GM19468 (cell line): Measurements from ENCODE around the gene CBX3.
"Not testable (repeated sequence)": the region's sequence is repeated elsewhere in the genome, so short reads cannot be mapped to it uniquely, and the experiment has no call there.

Experiments
- ATAC-seq: cut with Tn5 transposase; IDR thresholded peaks from one replicate; pipeline ENCODE4 v1.9.1; 2021; ENCODE audit warnings: mild to moderate bottlenecking, moderate library complexity, moderate number of reproducible peaks; ENCODE audit not compliant: unreplicated experiment; ENCODE audit errors: extremely low read depth

CBX3 gene

GRCh38 chr7:26186364-26187311 is 14.9 kb upstream of the CBX3 start:
- no peak for ATAC-seq

- no peak for ATAC-seq
These were observed 14.0 kb upstream of the CBX3 start for GRCh38 chr7:26187380-26188205.

- ATAC-seq: no peak
These were observed 13.2 kb upstream of the CBX3 start for GRCh38 chr7:26188206-26188956.

DNA sequence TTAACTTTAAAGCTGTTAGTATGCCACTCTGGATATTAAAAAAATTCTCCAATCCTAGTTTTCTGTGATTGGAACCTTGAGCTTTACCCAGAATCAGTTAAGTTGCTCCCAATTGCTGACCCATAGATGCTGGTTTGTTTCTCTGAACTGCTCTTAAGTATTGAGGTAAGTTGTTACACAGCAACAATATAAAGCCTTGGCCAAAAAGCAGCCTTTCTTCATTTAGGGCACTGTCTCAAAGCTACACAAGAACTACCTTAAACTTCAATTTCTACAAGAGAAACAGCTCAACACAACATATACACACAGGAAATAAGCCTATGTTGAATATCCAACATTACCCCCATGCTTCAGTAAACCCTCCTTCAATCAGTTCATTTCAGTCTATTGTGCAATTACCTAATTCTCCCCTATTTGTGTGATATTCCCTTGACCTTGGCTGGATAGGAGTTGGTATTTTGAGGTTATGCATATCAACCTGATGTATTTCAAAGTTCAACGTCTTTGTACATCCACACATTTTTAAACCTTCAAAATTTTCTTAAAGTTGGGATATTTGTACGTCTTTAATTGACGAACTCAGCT is 12.5 kb upstream of the CBX3 start:
- ATAC-seq: no peak

GRCh38 chr7:26189697-26190096 is 11.8 kb upstream of the CBX3 start:
- ATAC-seq: no peak

- no peak for ATAC-seq
These were observed 11.1 kb upstream of the CBX3 start for GRCh38 chr7:26190417-26190869.

DNA sequence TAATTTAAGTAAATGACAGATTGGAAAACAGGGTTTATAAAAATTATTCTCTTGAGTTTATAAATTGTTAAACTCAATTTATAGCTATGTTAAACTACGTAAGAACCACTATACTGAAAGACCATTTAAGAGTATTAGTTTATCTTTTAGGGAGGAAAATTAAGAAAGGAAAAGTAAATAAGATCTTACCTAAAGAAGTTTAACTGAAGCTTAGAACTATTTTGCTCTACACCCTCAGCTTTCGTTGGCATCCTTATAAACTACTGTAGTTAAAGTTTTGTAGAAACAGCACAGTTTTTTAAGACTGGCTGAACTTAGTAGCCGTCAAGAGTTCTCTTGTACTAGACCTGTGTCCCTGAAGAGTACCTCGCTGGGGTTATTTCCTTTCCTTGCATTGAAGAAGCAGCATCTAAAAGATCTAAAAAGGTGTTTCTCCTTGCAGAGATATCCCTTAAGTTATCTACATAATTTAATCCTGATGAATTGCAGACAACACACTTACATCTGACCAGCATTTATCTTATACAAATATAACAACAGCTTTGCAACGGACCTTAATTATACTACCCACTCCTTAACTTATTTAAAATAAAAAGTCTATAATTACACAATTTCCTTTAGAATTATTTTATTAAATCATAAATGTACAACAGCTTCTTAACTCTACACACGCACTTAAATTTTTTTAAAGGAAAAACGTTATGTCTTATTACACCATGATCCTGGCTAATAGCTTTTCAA is 10.1 kb upstream of the CBX3 start:
- ATAC-seq: no peak

DNA sequence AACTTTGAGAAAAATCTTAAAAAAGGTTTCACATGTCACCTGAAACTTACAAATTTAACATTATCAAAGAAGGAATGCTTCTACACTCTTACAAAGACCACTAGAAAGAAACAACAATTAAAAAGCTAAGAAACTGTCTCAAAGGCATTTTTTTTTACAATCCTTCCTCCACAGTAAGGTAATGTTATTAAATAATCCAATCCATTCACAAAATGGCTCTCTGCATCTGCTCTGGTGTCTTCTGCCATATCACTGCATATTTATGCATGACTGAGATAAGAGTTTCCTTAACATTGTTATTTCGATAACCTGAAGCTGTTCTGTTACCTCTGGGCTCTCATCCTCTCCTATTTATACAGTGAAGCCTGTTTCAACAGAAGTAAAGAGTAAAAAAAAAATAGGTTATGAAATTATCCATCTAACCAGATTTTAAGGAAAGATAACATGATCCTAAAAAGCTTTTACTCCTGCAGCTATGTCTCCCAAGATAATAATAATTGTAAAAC is 9.5 kb upstream of the CBX3 start:
- no peak for ATAC-seq

DNA sequence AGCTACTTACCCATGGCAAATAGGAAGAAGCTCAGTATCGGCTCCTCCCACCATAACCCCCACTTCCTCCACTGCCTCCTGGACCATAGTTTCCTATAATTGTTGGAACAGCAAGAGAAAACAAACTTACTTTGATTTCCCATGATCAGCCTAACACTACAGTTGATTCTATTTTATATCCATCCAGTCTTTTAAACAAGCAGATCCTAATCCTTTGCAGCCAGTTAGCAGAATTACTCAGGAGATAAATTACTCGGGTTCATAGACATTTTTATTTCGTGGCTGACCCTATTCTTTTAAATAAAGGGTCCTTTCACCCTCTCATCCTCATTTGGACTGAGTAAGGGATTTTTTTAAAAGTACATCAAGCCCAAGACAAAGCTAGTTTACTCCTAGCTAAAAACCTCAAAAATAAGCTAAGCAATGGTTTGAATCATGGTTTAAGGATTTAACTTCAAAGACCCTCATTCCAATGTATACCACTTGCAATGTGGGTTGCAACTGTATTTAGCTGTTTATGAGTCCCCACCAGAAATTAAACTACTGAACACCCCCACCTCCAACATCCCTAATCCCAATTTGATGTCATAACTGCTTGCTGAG is 9.0 kb upstream of the CBX3 start:
- no peak for ATAC-seq

GRCh38 chr7:26193432-26194207 is 7.9 kb upstream of the CBX3 start:
- no peak for ATAC-seq

DNA sequence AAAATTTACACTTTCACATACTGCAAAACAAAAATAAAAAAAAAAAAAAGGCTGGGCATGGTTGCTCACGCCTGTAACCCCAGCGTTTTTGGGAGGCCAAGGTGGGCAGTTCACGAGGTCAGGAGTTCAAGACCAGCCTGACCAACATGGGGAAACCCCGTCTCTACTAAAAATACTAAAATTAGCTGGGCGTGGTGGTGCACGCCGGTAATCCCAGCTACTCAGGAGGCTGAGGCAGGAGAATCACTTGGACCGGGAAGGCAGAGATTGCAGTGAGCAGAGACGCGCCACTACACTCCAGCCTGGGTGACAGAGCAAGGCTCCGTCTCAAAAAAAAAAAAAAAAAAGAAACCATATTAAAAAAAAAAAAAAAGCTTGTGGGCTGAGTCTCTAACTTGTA is 6.8 kb upstream of the CBX3 start:
- not testable (repeated sequence) for ATAC-seq

DNA sequence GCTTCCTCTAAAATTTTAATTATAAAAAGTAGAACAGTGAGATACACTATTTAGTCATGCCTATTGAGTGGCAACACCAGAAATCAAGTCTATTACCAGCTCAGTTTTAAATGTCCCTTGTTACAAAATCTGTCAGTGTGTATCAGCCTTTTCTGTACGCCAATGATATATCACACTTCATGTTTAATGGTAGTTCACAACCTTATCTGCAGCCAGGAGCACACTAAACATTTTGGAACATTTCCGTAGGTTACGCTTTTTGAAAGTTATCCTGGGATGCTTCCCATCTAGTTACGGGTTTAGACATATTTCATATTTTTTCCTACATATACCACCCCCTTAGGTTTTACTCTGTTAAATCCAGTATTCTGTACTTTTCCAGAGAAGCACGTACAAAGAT is 6.4 kb upstream of the CBX3 start:
- ATAC-seq: no peak

- no peak for ATAC-seq
These were observed 5.5 kb upstream of the CBX3 start for GRCh38 chr7:26195867-26196657.

DNA sequence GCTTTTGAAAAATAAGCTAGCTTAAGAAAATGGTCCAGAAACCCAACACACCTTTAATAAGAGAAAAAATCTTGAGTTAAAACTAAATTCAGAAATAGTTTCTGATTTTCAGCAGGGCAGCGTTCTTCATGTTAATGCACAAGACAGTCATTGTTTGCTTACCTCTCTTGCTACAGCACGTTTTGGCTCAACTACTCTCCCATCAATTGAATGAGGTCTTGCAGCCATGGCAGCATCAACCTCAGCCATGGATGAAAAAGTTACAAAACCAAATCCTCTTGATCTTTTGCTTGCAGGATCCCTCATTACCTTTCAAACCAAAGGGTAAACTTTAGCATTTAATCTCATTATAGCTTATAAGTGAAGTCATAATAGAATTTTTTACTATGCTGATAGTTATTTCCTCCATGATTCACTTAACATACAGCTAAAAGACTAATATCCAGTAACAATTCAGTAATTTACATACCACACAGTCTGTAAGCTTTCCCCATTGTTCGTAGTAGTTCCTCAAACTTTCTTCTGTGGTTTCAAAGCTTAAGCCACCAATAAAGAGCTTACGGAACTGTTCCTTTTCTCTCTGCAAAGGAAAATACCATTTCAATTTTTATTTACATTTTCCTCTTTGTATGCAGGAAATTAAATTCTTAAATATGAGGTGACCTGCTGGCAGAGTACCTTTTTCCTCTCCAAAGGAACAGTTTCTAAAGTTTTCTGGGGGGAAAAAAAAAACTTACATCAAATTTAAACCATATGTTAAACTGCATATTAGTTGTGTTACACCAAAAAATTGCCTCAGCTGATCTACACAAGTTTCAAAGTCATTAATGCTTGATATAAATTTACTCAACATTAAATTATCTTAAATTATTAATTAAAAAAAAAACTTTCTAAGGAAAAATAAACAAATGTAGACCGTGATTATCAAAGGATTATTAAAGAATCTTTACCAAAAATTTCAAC is 4.1 kb upstream of the CBX3 start:
- ATAC-seq: no peak

GRCh38 chr7:26198133-26198780 is 3.3 kb upstream of the CBX3 start:
- ATAC-seq: no peak

GRCh38 chr7:26198781-26199169 is 2.8 kb upstream of the CBX3 start:
- no peak for ATAC-seq
